Ishikawa (cell line): ENCODE data around the gene SERPINA6.

Experiments
- CEBPB ChIP-seq: IDR thresholded peaks from 2 replicates; pipeline ENCODE4 v1.6.1; 2012
- CREB1 ChIP-seq: IDR thresholded peaks from 2 replicates; pipeline ENCODE4 v1.6.1; 2012; ENCODE audit warnings: low read depth
- EGR1 ChIP-seq: IDR thresholded peaks from 2 replicates; pipeline ENCODE4 v1.6.1; 2012
- EP300 ChIP-seq: IDR thresholded peaks from 2 replicates; pipeline ENCODE4 v1.6.1; 2012; ENCODE audit warnings: borderline replicate concordance
- FOXM1 ChIP-seq: IDR thresholded peaks from 2 replicates; pipeline ENCODE4 v1.6.1; 2012; ENCODE audit warnings: low read depth, borderline replicate concordance
- MAX ChIP-seq: IDR thresholded peaks from 2 replicates; pipeline ENCODE4 v1.6.1; 2012
- NFIC ChIP-seq: IDR thresholded peaks from 2 replicates; pipeline ENCODE4 v1.6.1; 2012
- RAD21 ChIP-seq: IDR thresholded peaks from 2 replicates; pipeline ENCODE4 v1.6.1; 2012; ENCODE audit warnings: low read depth
- REST ChIP-seq: IDR thresholded peaks from 2 replicates; pipeline ENCODE4 v1.6.1; 2012; ENCODE audit warnings: low read depth, mild to moderate bottlenecking
- TAF1 ChIP-seq: IDR thresholded peaks from 2 replicates; pipeline ENCODE4 v1.6.1; 2012; ENCODE audit warnings: low read depth, mild to moderate bottlenecking
- TCF12 ChIP-seq: IDR thresholded peaks from 2 replicates; pipeline ENCODE4 v1.6.1; 2012; ENCODE audit warnings: low read depth
- TEAD4 ChIP-seq: IDR thresholded peaks from 2 replicates; pipeline ENCODE4 v1.6.1; 2012
- USF1 ChIP-seq: IDR thresholded peaks from 2 replicates; pipeline ENCODE4 v1.6.1; 2012
- YY1 ChIP-seq: IDR thresholded peaks from 2 replicates; pipeline ENCODE4 v1.6.1; 2012; ENCODE audit warnings: low read depth
- ZBTB7A ChIP-seq: IDR thresholded peaks from 2 replicates; pipeline ENCODE4 v1.6.1; 2012; ENCODE audit warnings: low read depth

Gene SERPINA6

GRCh38 chr14:94305620-94306019, 17.5 kb downstream of the SERPINA6 start:
- TF ChIP-seq CEBPB: no peak

GRCh38 chr14:94304243-94304642, 18.9 kb downstream of the SERPINA6 start:
- no peak for TF ChIP-seq USF1
- no peak for TF ChIP-seq ZBTB7A
- no peak for TF ChIP-seq REST
- no peak for TF ChIP-seq TCF12
- TF ChIP-seq CREB1: no peak
- TF ChIP-seq FOXM1: no peak
- TF ChIP-seq TAF1: no peak
- no peak for TF ChIP-seq EGR1
- TF ChIP-seq NFIC: no peak
- no peak for TF ChIP-seq MAX
- no peak for TF ChIP-seq CEBPB
- no peak for TF ChIP-seq EP300
- TF ChIP-seq YY1: no peak
- no peak for TF ChIP-seq TEAD4
- TF ChIP-seq RAD21: no peak

GRCh38 chr14:94303111-94303510, 20.0 kb downstream of the SERPINA6 start:
- no peak for TF ChIP-seq TAF1
- no peak for TF ChIP-seq FOXM1
- TF ChIP-seq CEBPB: no peak
- no peak for TF ChIP-seq REST
- no peak for TF ChIP-seq NFIC
- no peak for TF ChIP-seq YY1
- no peak for TF ChIP-seq TCF12
- TF ChIP-seq EGR1: no peak
- no peak for TF ChIP-seq CREB1
- TF ChIP-seq EP300: no peak
- no peak for TF ChIP-seq USF1
- TF ChIP-seq TEAD4: no peak
- TF ChIP-seq MAX: no peak
- TF ChIP-seq RAD21: no peak
- TF ChIP-seq ZBTB7A: no peak

- TF ChIP-seq TAF1: no peak
- no peak for TF ChIP-seq YY1
- no peak for TF ChIP-seq TEAD4
- no peak for TF ChIP-seq CEBPB
- no peak for TF ChIP-seq ZBTB7A
- no peak for TF ChIP-seq EGR1
- TF ChIP-seq USF1: no peak
- no peak for TF ChIP-seq EP300
- TF ChIP-seq MAX: no peak
- TF ChIP-seq RAD21: no peak
- no peak for TF ChIP-seq CREB1
- no peak for TF ChIP-seq NFIC
- TF ChIP-seq FOXM1: no peak
- no peak for TF ChIP-seq TCF12
- no peak for TF ChIP-seq REST
Observed at GRCh38 chr14:94298130-94298529, 25.0 kb downstream of the SERPINA6 start.
